Esophagus squamous epithelium (tissue), 5 donors: ENCODE results near the gene TMEM132D. TPM values are rescaled to one million over a fixed set of nuclear protein-coding genes. Genes with fewer than 3 reads are reported as not detected.

Experiments
- DNase-seq: peaks from one replicate; lab custom pipeline; 2025; lab: John Stamatoyannopoulos, UW
- H3K27ac ChIP-seq, 4 donors: fragments of 200-600 bp; sonication (generic); one replicate each; pipeline ENCODE4 v1.5.1; 2016 to 2019; ENCODE audit warnings: mild to moderate bottlenecking in 1 of 4
- H3K27me3 ChIP-seq, 4 donors: fragments of 200-600 bp; sonication (generic); 1 replicate in 3 of 4; 2 replicates in 1 of 4; pipeline versions ENCODE4 v1.5.1 to v1.6.0; 2017 to 2021; ENCODE audit warnings: antibody characterized with exemption in 1 of 4
- H3K36me3 ChIP-seq, 3 donors: fragments of 200-600 bp; sonication (generic); one replicate each; pipeline ENCODE4 v1.5.1; 2016 to 2019
- H3K4me1 ChIP-seq, 3 donors: fragments of 200-600 bp; sonication (generic); one replicate each; pipeline ENCODE4 v1.5.1; 2017 to 2019
- H3K4me3 ChIP-seq, 4 donors: fragments of 200-600 bp; sonication (generic); 1 replicate in 3 of 4; 2 replicates in 1 of 4; pipeline ENCODE4 v1.5.1; 2016 to 2019; ENCODE audit warnings: mild to moderate bottlenecking in 2 of 4, moderate library complexity in 1 of 4
- H3K9me3 ChIP-seq, 3 donors: fragments of 200-600 bp; sonication (generic); one replicate each; pipeline ENCODE4 v1.5.1; 2016 to 2019
- CTCF ChIP-seq, 6 experiments: fragments of 450-650 bp in 4 of 6; fragments of 200-600 bp in 2 of 6; sonication (generic) in 2 of 6; IDR thresholded peaks; one replicate each; pipeline ENCODE4 v1.5.1; 2016 to 2019; ENCODE audit warnings: antibody characterized with exemption in 6 of 6, mild to moderate bottlenecking in 4 of 6, moderate library complexity in 4 of 6
- POLR2A ChIP-seq, 4 donors: fragments of 450-650 bp; IDR thresholded peaks; one replicate each; pipeline ENCODE4 v1.6.1; 2017; ENCODE audit warnings: antibody characterized with exemption in 4 of 4, mild to moderate bottlenecking in 4 of 4, moderate library complexity in 3 of 4
- WGBS, 2 donors: methylation state at CpG; one replicate each; pipeline ENCODE4 v1.1.5; 2018; 5-methylcytosine and 5-hydroxymethylcytosine counted together
- intact Hi-C: fragments of 100-400 bp; cut with DNase I; formaldehyde crosslinking; loops from one replicate; pipeline ENCODE4 v1.15.0; 2022
- total RNA-seq, 4 donors: library from RNA; depleted of rRNA; stranded (reverse); fragments of >200 nt; gene quantifications; one replicate each; pipeline ENCODE4 v1.1.0, GENCODE V29; 2016
- donor health status: DM: yes; HTN: yes; CAD: no.

The TMEM132D gene
- total RNA-seq, 4 donors from 2014 or later, result not detected

DNA sequence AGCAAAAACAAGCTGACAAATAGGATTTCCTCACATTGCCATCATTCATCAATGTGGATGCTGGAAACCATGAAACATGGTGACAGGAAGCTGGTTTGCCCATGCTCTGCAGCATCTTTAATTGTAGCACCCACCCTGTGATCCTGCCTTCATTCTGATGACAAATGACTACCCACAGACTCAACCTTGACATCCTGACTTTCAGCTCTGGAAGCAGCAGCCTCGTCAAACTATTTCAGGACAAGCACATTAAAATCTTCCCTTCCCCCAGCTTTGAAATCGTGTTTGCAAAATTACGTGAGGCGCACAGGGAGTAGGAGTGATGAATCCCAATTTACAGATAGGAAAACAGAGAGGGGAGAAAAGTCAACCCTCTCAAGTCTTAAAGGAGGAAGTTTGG, 765.0 kb downstream of the TMEM132D start:
- TF ChIP-seq CTCF (IDR thresholded peaks at IDR 0.05) (no peak), POLR2A (IDR thresholded peaks at IDR 0.05) (no peak)
- Histone ChIP-seq H3K4me1 (no peaks in the 10 kb centered on the region), H3K4me3 (no peak overlapping the region), H3K36me3 (no peaks in the 10 kb centered on the region), H3K27me3 (no peaks in the 10 kb centered on the region), H3K27ac (no peak overlapping the region), H3K9me3 (no peaks in the 10 kb centered on the region)
- intact Hi-C loops, result no loop called here
- DNase-seq, result no peak
- WGBS, 2 donors, result 63% methylated on average over 4 of the region's 4 CpGs

DNA sequence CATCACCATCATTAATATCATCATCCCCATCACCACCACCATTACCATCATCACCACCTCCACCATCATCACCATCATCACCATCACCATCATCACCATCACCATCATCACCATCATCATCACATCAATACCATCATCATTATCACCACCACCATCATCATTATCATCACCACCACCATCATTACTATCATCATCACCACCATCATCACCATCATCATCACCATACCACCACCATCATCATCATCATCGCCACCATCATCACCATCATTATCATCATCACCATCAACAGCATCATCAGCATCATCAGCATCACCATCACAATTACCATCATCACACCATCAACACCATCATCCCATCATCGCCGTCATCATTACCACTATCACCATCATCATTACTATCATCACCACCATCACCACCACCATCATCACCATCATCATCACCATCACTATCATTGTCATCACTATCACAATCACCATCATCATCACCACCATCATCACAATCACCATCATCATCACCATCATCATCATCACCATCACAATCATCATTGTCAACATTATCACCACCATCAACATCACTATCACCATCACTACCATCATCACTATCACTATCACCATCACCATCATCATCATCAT, 767.0 kb downstream of the TMEM132D start:
- Histone ChIP-seq H3K4me1 (no peaks in the 10 kb centered on the region), H3K27me3 (no peaks in the 10 kb centered on the region), H3K27ac (no peak overlapping the region), H3K4me3 (no peak overlapping the region), H3K36me3 (no peaks in the 10 kb centered on the region), H3K9me3 (no peaks in the 10 kb centered on the region)
- intact Hi-C loops, result no loop called here
- 93 to 96% methylated on average over 3 of the region's 3 CpGs for WGBS, 2 donors
- TF ChIP-seq POLR2A (IDR thresholded peaks at IDR 0.05), result no peak
- TF ChIP-seq CTCF (IDR thresholded peaks at IDR 0.05), result no peak
- no peak for DNase-seq

DNA sequence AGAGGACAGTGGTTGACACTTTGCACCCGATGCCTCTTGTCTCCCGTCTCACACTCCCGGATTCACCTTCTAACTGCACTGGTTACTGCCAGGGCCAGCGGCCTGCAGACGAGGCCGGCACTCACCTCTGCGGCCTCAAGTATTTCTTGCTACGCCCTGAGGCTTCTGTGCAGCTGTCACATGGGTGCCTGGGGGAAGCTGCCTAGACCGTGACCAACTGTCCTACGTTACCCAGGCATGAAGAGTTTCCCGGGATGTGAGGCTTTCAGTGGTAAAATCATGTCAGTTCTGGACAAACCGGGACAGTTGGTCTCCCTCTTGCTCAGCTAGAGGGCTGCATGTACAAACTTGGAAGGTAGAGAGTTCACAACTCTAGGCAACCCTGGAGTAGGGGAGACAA, 776.1 kb downstream of the TMEM132D start:
- no peak overlapping the region for H3K27ac ChIP-seq
- H3K4me1 ChIP-seq, result no peaks in the 10 kb centered on the region
- no peaks in the 10 kb centered on the region for H3K27me3 ChIP-seq
- WGBS, 2 donors, result 70 to 81% methylated on average over 6 to 9 of the region's 12 CpGs
- H3K4me3 ChIP-seq, result no peak overlapping the region
- DNase-seq, result no peak
- H3K9me3 ChIP-seq, result no peaks in the 10 kb centered on the region
- intact Hi-C loops, result no loop called here
- H3K36me3 ChIP-seq, result no peaks in the 10 kb centered on the region
- TF ChIP-seq CTCF (IDR thresholded peaks at IDR 0.05), result no peak
- TF ChIP-seq POLR2A (IDR thresholded peaks at IDR 0.05), result no peak

- H3K4me3 ChIP-seq, result no peak overlapping the region
- WGBS, 2 donors, result 53 to 61% methylated on average over 6 to 7 of the region's 9 CpGs
- H3K9me3 ChIP-seq, result no peaks in the 10 kb centered on the region
Measured at GRCh38 chr12:129127211-129127610, 776.6 kb downstream of the TMEM132D start.

GRCh38 chr12:129119537-129119936, 784.3 kb downstream of the TMEM132D start:
- H3K4me1 ChIP-seq, result no peaks in the 10 kb centered on the region
- no peak for DNase-seq
- H3K27me3 ChIP-seq, result no peaks in the 10 kb centered on the region
- intact Hi-C loops, result no loop called here
- no peak overlapping the region for H3K27ac ChIP-seq
- no peak for TF ChIP-seq CTCF (IDR thresholded peaks at IDR 0.05)
- no peak for TF ChIP-seq POLR2A (IDR thresholded peaks at IDR 0.05)
- H3K4me3 ChIP-seq, result no peak overlapping the region
- H3K9me3 ChIP-seq, result no peaks in the 10 kb centered on the region
- no peaks in the 10 kb centered on the region for H3K36me3 ChIP-seq
- WGBS, 2 donors, result 68 to 80% methylated on average over 1 of the region's 1 CpG

More at GRCh38 chr12:129127211-129127610, 776.6 kb downstream of the TMEM132D start:
- no peak for TF ChIP-seq POLR2A (IDR thresholded peaks at IDR 0.05)
- no peak for TF ChIP-seq CTCF (IDR thresholded peaks at IDR 0.05)
- Histone ChIP-seq H3K27me3 (no peaks in the 10 kb centered on the region), H3K27ac (no peak overlapping the region), H3K4me1 (no peaks in the 10 kb centered on the region), H3K36me3 (no peaks in the 10 kb centered on the region)
- no peak for DNase-seq
- intact Hi-C loops, result no loop called here
